GM19351 (cell line): ENCODE measurements around the gene HTRA3.

Experiments used
- ATAC-seq: cut with Tn5 transposase; IDR thresholded peaks from one replicate; pipeline ENCODE4 v1.9.1; 2021; ENCODE audit warnings: mild to moderate bottlenecking, moderate library complexity; ENCODE audit not compliant: unreplicated experiment

Gene HTRA3

DNA sequence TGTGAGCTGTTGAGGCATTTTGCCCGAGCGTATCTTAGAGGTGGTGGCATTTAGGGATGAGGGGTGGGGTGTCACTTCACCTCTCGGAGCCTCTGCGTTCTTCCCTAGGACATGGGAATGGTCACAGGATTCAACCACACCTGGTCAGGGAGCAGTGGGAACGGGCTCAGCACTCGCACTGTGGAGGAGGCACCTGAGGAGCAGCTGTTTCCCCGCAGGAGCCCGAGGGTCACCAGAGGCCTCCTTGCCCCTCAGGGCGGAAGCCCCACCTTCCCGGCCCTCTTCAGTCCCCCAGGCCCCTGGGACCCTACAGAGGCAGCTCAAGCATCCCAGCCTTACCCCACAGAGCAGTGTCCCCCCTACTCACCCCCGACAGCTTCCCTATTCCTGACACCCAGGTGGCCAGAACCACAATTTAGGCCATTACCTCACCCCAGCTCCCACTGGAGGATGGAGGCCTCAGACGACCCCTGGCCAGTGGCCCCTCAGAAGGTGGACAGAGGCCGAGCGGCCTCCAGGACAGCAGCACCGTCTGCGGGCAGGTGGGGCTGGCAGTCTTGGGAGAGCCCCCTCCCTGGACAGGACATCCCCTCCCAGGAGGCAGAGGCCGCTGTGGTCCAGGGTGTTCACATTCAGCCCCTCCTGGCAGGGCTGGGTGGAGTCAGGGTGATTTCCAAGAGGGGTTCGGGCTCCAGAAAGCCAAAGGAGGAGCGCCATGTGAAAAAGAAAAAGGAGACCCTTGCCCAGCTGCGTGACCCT is 4.2 kb upstream of the HTRA3 start:
- no peak for ATAC-seq

DNA sequence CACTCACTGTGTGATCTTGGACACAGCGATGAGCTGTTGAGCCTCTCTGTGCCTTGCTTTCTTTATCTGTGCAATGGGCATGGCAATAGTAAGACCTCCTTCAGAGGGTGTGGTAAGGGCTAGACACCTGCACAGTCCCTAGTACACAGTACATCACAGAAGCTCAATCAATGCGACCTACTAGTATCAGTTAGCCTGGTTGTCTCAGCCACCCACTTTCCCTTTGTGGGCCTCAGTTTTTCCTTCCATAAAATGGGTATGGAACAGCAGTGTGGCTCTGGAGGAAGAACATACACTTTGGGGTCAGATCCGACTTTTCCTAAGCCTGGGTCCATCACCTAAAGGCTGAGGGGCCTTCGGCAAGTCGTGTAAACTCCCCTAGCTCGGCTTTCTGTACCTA is 3.5 kb upstream of the HTRA3 start:
- no peak for ATAC-seq

DNA sequence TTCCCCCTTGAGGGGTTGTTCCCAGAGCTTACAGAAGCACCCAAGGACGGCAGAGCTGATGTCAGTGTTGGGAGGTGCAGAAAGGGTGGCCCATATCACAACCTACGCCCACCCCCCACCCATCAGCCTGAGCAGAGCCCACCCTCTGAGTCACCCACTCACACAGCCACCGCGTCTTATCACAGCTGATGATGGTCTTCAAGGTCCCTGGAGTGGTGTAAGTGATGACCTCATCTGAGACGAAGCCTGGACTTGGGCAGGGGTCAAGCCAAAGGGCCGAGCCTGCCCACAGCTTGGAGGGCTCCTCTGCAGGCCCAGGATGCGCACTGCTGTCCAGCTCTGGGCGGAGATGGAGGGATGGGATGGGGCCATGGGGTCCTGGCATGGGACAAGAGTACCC is 3.0 kb upstream of the HTRA3 start:
- ATAC-seq = no peak

DNA sequence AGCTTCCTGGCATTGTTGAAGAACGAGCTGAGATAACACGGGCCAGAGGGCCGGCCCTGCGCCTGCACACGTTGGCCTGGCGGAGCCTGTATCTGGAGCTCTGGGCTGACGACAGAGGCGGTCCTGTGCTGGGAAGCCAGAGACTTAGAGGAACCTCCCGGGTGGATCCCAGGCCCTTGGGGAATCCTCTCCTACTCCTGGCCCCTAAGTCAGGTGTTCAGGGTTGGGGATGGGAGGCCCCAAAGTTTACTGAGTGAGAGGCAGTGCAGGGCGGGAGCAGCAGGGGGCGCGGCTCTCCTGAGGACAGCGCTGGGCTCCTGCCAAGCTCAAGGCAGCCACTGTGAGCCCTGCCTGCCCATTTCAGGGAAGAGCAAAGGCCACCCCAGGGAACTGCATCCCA is 2.5 kb upstream of the HTRA3 start:
- no peak for ATAC-seq

DNA sequence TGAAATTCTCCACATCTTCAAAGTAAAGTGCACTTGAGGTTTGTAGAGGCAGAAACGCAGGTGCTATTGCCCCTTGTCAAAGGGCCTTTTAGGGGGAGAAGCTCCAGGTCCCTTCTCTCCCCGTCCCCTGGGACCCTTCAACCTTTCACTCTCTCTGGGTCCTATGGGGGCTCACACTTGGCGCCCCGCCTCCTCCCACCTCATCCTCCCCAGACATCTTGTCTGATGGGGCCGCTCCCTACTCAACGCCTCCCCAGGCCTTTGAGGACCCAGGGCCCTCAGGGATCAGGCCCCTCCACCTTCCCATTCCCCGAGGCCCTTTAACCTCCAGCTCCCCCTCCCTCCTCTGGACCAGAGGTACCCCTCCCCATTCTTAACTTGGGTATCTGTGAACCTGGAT is 1.3 kb upstream of the HTRA3 start:
- no peak for ATAC-seq

DNA sequence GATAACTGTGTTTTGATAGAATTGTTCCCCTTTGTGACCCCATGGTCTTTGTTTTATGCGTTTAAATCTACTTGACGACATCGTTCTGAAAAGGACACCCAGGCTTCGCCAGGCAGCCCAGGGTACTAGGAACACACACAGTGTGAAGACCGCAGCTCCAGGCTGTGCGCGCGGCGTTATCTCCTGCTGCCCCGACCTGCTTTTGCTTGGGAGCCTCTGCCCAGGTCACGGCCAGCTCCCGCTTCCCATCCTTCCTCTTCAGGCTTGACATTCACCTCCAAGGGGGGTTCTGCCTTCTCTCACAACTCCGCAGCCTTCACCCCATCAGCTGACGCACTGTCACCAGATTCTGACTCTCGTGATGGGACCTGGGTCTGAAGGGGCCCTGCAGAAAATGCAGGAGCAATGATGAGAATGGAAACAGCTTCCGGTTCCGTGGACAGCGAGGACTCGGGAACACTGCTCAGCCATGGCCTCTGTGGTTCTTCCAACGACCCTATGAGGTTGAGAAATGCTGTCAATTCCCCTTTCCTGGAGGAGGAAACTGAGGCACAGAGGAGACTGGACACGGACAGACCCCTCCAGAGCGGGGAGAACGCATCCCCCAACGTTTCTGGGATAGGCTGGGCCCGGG is 536 bp upstream of the HTRA3 start:
- no peak for ATAC-seq

DNA sequence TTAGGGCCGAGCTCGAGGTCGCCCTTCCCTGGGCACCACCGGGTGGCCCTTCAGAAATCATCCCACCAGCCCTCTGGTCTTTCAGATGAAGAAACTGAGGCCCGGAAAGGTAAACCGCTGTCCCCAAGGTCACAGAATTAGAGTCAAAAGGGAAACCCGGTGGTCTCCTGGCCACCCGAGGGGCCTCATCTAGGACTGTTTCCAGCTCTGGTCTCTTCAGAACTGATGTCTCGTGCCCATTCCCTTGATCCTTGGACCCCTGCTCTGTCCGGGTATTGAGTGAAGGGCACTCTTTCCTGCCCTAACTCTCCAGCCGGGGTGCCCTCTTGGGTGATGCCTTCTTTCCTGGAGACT is 841 bp downstream of the HTRA3 start:
- ATAC-seq = no peak

DNA sequence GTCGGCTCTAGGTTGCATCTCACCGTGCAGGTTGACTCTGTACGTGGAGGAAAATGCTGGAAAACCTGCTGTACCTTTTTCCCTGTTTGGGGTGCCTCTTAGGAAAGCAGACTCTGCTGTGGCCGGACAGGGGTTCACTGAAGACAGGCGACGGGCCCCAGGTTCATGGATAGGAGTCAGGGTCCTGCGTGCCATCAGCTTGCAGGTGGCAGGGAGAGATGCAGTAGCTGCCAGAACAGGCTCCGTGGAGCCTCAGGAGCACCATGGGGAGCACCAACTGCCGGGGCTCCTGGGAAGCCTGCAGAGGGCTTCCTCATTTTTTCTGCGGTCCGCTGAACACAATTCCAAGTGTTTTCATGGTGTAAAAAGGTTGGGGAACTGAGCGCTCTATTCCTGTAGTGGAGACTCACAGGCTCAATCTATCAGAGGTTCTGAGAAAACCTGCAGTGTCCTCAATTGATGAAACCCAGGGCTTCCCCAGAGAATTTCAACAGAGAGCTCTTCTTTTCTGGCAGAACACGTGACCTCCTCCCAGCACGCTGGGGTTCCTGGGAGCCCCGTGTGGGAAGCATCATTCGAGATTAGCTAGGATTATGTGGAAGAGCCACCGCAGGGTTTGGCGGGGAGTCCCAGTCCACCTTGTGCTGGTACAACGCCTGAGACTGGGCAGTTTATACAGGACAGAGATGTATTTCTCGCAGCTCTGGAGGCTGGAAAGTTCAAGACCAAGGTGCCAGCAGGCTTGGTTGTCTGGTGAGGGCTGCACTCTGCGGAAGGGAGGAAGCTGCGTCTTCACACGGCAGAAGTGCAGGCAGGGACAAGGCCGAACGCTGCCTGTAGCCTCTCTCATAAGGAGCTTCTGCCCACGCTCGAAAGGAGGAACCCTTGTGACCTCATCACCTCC is 1.6 kb downstream of the HTRA3 start:
- no peak for ATAC-seq

DNA sequence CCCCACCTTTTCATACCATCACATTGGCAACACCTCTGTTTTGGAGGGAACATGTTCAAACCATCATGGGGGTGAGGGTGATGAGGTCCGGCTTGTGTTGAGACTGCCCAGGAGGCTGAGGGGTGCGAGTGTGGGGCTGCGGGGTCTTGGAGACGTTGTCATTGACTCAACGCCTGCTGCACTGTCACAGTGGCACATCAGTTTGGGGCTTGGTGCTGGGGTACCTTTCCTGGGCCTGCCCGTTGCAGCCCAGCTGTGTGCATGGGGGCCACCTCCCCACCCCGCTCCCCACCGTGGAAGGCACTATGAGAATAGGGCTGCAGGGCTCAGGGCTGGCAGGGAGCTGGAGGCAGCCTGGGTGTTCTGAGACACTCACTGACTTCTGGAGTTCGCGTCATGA is 2.3 kb downstream of the HTRA3 start:
- ATAC-seq = no peak

DNA sequence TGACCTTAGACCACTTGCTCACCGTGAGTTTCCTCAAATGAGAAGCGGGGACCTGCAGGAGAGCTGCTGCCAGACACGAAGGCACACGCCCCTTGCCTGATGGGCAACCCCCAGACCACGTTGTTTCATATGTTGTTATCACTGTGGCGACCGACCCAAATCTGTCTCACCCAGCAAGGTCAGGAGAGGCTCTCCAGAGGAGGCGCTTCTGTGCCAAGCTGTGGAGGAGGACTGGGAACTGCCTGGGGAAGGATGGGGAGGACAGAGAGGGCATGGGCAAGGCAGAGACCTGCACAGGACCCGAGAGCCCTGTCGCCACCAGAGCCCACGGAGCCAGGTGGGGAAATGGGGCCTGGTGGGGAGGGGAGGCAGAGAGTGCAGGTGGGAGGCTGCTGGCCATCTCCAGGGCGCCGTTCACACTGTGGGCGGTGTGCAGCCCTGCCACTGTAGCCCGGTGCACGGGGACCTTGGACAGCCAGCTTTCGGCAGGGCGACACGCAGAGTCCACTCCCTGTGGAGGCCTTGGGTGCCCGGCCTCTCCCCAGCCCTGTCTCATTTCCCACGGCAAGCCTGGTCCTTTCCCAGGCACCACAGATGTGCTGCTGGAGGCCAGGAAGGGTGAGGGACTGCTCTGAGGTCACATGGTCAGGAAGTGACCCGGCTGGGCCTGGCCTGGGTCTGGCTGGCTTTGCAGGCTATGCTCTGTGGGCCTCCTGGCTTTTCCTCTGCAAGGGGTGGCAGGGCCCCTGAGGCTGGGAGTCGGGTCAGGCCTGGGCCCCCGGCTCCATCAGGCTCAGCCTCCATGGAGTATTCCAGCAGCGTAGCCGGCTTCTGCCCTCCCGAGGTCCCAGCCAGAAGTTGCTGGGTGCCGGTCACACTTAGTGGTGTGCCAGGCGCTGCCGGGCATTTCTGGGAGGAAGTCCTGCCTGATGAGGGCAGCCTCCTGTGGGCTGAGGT is 3.2 kb downstream of the HTRA3 start:
- no peak for ATAC-seq

DNA sequence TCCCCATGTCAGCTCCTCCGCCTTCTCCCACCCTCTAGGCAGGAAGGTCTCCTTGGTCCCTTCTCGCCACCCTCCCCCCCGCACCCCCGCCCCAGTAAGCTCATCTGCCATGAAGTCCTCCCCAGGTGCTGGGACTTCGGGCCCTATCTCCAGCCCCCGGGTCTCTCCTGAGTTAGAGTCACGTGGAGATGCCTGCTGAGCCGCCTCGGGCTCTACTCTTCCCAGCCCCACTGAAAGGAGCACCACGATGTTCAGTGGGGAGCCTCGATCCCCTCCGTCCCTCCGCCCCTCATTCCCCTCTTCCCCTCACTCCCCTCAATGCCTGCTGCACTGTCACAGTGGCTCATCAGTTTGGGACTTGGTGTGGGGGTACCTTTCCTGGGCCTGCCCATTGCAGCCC is 3.9 kb downstream of the HTRA3 start:
- ATAC-seq = no peak

DNA sequence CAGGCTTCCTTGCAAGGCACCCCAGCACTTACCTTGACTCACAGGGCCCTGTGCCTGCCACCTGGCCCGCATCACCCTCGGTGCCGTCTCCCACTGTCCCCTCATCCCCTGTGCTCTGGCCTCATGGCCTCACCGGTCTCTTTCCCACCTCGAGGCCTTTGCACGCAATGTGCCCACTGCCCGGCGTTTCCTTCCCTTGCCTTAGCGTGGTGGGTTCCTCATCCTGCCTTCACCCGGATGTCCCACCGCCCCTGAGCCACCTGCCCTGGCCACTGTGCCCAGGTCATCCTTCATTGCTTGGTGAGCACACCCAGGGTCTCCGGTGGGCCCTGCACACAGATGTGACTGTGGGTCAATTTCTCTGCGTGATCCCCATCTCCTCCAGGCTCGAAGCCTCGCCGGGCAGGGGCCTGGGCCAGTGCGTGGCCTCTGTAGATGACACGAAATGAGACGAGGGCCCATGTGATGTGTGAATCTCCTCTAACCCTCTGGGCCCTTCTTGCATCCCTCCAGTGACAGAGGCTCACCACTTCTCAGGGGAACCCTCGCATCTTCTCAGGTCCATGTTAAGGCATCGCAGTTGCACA is 4.6 kb downstream of the HTRA3 start:
- no peak for ATAC-seq

DNA sequence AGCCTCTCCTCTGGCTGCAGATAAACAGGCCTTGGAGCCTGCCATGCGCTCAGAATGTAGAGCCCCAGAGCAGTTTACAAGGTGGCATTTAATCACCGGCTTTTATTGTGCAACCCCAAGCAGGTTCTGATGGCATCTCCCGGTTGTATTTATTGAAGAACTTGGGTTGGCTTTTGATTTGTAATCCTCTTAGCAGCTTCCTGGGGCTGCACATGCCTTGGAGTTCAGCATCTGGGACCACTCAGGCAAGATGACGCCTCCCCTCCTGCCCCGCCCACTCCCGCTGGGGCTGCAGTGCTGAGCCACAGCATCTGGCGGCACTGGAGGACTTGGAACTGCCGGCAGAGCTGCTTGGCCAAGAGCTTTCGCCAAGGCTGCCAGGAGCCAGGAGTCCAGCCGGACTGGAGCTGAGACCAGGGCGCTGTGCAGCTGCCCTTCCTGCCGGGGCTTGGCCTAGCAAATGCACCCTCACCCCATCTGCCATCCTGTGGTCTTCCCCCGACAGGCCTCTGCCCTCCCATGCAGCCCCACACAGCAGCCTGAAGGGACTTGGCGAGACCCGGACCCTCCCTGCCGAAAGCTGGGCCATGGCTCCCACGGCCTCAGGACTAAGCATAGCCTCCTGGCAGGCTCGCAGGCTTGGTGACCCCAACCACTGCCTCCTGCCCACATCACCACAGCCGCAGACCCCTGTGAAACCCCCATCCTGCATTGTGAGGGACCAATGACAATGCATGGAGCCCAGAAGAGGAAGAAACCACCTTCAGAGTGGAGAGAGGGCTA is 5.4 kb downstream of the HTRA3 start:
- no peak for ATAC-seq

DNA sequence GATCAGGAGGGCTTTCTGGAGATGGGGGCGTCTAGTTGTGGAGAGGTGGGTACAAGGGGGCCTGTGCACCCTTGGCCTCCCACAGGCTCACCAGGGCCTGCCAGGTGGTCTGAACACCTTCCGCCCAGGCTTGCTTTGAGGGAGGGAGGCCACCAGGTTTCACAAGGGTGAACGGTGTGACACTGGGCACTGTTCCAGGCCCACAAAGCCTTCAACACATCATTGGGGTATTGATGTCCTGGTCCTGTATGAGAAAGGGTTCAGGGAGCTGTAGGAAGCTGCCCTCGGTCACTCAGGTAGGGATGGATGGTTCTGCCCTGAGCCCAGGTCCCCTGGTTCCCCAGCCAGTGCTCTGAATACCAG is 6.0 kb downstream of the HTRA3 start:
- no peak for ATAC-seq

DNA sequence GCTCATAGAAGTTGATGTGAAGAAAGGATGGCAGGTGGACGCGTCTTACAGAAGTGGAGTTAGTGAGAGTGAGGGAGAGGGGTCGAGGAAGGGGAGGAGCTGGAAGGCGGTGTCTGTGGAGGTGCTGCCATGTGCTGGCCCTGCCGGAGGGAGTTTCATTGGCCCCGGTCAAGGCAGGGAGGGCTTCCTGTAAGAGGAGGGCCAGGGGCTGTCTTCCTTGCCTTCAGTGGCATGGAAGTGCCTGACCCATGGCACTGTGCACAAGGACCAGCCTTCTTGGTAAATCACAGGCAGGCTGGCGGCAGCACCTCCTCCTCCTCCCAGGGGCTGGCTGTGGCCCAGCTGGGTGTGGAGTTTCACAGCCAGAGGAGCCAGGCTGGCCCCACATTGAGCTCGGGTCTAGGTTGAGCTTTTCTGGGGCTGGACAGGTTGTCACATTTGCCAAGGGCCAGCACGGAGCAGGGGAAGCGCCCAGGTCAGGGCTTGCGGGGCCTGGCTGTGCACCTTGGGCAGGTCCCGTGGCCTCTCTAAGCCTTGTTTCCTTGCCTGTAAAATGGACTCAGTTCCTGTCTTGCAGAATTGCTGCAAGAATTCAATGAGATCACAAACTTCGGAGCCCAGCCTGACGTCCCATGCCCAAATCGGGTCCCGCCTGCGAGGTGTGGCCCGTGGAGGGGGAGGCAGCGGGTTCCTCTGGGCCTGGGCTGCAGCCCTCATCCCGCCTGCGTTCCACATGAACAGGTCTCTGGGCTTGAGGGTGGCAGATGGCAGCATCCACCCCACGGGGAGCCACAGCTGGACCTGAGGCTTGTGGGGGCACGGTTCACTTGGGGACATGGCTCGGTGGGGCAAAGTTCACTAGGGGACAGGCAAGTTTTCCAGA is 7.0 kb downstream of the HTRA3 start:
- no peak for ATAC-seq

DNA sequence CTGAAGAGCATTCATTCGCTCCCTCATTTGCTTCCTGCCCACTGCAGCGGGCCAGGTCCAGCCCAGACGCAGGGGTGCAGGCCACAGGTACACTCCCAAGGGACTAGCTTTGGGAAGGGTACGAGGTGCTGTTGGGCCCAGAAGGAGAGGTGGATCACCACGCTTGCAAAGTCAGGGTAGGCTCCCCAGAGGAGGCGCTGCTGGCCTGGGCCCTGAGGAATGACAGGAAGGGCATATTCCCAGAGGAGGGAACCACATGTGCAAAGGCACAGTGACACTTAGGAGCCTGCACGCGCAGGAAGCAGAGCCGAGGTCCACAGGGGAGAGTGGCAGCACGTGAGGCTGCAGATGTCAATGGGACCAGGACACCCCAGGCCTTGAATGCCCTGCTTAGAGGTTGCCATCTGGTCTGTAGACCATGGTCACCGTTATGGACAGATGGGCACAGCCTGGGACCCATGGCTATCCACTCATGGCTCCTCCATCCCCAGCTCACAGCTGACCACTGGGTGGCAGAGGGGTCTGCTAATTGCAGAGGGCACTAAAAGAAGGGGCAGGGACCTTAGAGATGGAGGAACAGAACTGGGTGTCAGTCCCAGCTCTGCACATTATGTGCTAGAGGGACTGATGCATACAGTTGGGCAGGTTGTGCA is 7.9 kb downstream of the HTRA3 start:
- ATAC-seq = no peak

DNA sequence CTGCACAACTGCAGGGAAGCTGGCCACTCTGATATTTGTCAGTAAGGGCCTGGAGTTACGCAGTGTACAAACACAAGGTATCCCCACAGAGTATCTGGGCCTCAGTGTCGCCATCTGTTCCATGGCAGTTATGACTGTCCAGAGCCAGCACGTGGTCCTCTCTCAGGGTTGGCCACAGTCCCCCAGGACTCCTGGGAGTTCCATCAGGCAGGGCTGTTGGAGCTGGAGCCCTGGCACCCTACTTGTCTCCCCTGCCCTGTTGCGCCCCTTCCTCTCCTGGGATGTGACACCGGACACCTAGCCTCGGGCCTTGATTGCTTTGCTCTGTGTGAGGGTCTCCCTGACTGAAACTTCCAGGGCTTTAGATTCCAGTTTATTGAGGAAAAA is 8.4 kb downstream of the HTRA3 start:
- no peak for ATAC-seq
